Sigmoid colon (tissue), 4 donors: ENCODE data around the gene KIAA0232.

ENCODE experiments used
- POLR2A ChIP-seq, 2 donors: fragments of 450-650 bp; IDR thresholded peaks; one replicate each; pipeline ENCODE4 v1.6.1; 2016; ENCODE audit warnings: antibody characterized with exemption in 2 of 2, mild to moderate bottlenecking in 2 of 2, moderate library complexity in 2 of 2
- POLR2AphosphoS5 ChIP-seq, 4 donors: sonication (generic); formaldehyde crosslinking; IDR thresholded peaks; one replicate each; pipeline ENCODE4 v1.6.1; 2017; ENCODE audit warnings: antibody characterized with exemption in 4 of 4

DNA sequence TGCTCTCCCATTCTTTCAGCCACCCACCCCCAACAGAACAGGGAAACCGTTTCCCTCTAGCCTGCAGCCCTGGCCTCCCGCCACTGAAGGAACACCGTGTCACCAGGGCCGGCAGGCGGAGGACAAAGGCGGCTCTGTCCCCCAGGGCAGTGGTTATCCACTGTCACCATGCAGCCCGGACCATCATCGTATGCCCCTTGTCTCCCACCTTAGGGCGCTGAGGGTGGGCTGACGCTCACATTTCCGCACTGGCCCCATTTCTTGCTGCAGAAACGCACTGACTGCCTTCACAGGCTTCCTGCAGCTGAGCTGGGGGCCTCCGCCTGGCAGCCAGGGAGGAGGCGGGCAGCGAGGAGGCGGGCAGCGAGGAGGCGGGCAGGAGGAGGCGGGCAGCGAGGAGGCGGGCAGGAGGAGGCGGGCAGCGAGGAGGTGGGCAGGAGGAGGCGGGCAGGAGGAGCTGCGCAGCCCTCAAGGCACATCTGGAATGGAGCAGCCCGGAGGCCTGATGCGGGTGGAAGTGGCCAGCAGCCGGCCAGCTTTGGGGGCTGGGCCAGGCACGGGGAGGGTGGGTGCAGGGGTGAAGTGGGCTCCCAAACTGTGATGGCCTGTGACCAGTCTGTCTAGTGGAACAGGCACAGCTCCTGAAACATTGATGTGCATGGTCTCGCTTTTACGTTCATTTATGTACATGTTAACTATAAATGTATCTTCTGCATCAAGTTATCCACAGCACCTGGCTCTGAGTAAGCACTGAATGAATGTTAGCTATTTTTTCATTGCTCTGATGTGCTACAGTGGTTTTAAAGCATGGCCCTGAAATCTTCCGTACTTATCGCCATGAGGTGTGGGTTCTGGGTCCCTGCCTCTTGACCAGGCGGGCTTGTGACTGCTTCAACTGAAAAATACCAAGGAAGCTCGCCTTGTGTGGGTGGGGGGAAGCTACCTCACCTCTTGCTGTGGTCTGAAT lies 20.6 kb upstream of the KIAA0232 start:
- TF ChIP-seq POLR2AphosphoS5 (IDR thresholded peaks at IDR 0.05) = no peak
- TF ChIP-seq POLR2A (IDR thresholded peaks at IDR 0.05) = no peak
